D721Med (cell line): Measurements from ENCODE around the gene PRLR.
"Not testable (repeated sequence)": the region's sequence is repeated elsewhere in the genome, so short reads cannot be mapped to it uniquely, and the experiment has no call there.

Experiments used
- DNase-seq: peaks from one replicate; pipeline ENCODE4 v3.0.0; 2011; ENCODE audit warnings: low spot score; ENCODE audit not compliant: insufficient read length
- FAIRE-seq: peaks from 2 replicates; lab custom pipeline; 2011; peaks lifted over from hg19 to GRCh38; lab: Jason Lieb, UNC
- TF ChIP-seq, protein P1 (sequence below): IDR thresholded peaks from 2 replicates; pipeline ENCODE4 v1.5.1; 2012; ENCODE audit warnings: mild to moderate bottlenecking, control low read depth; ENCODE audit not compliant: insufficient read depth; ENCODE audit errors: missing control alignments

PRLR gene

GRCh38 chr5:35252963-35253362 lies 22.7 kb upstream of the PRLR start:
- TF ChIP-seq, protein P1, sequence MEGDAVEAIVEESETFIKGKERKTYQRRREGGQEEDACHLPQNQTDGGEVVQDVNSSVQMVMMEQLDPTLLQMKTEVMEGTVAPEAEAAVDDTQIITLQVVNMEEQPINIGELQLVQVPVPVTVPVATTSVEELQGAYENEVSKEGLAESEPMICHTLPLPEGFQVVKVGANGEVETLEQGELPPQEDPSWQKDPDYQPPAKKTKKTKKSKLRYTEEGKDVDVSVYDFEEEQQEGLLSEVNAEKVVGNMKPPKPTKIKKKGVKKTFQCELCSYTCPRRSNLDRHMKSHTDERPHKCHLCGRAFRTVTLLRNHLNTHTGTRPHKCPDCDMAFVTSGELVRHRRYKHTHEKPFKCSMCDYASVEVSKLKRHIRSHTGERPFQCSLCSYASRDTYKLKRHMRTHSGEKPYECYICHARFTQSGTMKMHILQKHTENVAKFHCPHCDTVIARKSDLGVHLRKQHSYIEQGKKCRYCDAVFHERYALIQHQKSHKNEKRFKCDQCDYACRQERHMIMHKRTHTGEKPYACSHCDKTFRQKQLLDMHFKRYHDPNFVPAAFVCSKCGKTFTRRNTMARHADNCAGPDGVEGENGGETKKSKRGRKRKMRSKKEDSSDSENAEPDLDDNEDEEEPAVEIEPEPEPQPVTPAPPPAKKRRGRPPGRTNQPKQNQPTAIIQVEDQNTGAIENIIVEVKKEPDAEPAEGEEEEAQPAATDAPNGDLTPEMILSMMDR = no peak
- no peak for FAIRE-seq
- no peak for DNase-seq

GRCh38 chr5:35248843-35249780 lies 18.8 kb upstream of the PRLR start:
- no peak for FAIRE-seq

DNA sequence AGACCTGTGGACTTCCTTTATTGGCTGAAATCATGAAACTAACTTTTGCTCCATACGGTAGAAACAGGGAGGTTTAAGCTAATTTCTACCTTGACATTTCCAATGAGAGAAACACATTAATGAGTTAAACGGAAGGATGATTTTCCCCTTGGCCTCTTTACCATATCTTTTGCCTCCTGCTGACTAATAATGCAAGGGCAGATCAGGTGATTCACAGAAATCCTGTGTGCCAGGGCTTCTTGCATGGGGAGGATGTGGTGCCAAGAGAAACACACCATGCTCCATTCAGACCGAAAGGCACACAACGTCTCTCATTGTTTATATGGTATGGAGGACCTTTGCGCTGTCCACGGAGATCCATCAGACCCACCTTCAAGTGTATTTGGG lies 17.4 kb upstream of the PRLR start:
- no peak for DNase-seq
- FAIRE-seq = no peak
- TF ChIP-seq, protein P1 = no peak

More at GRCh38 chr5:35248843-35249780, 18.8 kb upstream of the PRLR start:
- TF ChIP-seq, protein P1 = no peak
- no peak for DNase-seq

DNA sequence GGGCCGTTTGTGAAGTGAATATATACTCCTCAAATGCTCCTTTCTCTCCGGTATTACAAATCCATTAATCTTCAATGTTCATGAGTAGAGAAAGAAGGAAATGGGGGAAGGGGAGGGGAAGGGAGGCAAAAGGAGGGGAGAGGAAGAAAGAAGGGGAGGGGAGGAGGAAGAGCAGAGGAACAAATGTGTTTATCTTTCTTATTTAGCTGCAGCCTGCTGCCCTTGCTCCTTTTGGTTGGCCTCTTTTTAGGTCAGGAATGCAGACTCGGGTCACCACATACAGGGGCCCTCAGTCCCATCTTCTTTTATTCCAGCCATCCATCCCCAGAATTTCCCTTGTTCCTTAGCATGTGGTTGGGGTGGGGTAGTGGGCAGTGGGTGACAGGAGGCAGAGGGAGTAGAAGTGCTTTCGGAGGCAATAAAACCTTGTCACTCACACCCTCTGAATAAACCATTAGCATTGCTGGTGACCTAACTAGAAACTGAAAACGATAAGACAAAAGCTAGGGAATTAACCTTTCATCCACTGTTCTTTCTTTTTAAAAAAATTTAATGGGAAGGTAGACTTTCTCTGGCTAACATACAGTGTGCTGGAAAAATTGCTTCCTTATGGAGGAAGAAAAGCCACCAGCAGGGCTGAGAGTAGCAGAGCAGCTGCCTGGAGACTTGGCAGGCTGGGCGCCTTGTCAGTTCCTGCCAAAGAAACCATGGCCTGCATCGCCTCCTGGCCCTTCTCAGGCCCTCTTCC lies 16.8 kb upstream of the PRLR start:
- TF ChIP-seq, protein P1 = no peak
- DNase-seq (no peak), FAIRE-seq (no peak)

DNA sequence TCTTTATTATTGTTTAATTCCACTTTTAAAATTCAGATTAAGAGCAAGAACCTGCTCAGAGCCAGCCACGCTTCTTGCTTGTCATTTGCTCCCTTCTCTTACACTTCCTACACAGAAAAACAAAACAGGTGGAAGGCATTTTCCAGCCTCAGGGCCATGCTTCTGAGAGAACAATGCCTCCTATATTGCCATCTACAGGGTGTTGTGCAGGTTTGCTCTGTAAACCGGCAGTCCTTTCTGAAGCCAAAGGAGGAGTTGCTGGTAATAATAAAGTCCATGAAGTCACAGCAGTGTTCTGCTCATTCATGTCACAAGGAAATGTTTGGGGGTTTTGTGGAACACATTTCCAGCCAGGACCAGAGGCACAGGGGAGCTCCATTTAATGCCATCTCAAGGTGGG lies 16.1 kb upstream of the PRLR start:
- TF ChIP-seq, protein P1 = no peak
- FAIRE-seq = no peak
- DNase-seq = no peak

GRCh38 chr5:35245371-35245770 lies 15.1 kb upstream of the PRLR start:
- FAIRE-seq, DNase-seq: not testable (repeated sequence)

DNA sequence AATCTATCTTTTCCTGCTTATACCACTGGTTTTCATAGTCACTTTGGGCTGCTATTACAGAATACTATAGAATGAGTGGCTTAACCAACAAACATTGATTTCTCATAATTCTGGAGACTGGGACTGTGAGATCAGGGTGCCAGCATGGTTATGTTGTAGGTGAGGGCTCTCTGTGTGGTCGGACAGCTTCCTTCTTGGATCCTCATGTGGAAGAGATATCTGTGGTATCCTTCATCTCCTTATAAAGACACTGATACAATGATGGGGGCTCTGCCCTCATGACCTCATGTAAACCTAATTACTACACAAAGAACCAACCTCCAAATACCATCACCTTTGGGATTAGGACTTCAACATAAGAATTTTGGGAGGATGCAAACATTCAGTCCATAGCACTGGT lies 13.9 kb upstream of the PRLR start:
- FAIRE-seq (no peak), DNase-seq (no peak)
- TF ChIP-seq, protein P1 = no peak
